NCI-H2029 (cell line): ENCODE results near the gene IL19.

Source experiments
- DNase-seq: peaks from one replicate; lab custom pipeline; 2025; lab: John Stamatoyannopoulos, UW

Gene IL19

GRCh38 chr1:206800891-206801290, 30.3 kb downstream of the IL19 start:
- DNase-seq = no peak

GRCh38 chr1:206801467-206801866, 30.9 kb downstream of the IL19 start:
- no peak for DNase-seq

GRCh38 chr1:206802401-206802800, 31.8 kb downstream of the IL19 start:
- DNase-seq = no peak

GRCh38 chr1:206803221-206803730, 32.7 kb downstream of the IL19 start:
- DNase-seq = no peak

- no peak for DNase-seq
Measured at GRCh38 chr1:206804156-206804737, 33.7 kb downstream of the IL19 start.

- no peak for DNase-seq
Measured at GRCh38 chr1:206805357-206805756, 34.8 kb downstream of the IL19 start.

GRCh38 chr1:206808615-206809014, 38.0 kb downstream of the IL19 start:
- no peak for DNase-seq

- no peak for DNase-seq
Measured at GRCh38 chr1:206809504-206810084, 39.0 kb downstream of the IL19 start.

- no peak for DNase-seq
Measured at GRCh38 chr1:206812471-206812870, 41.9 kb downstream of the IL19 start.

GRCh38 chr1:206814716-206815341, 44.3 kb downstream of the IL19 start:
- DNase-seq = peak; percentile 70

GRCh38 chr1:206816390-206817287, 46.1 kb downstream of the IL19 start:
- no peak for DNase-seq

GRCh38 chr1:206821493-206821892, 50.9 kb downstream of the IL19 start:
- DNase-seq = peak; percentile 27

GRCh38 chr1:206823727-206824126, 53.2 kb downstream of the IL19 start:
- DNase-seq = no peak

- no peak for DNase-seq
Measured at GRCh38 chr1:206824331-206824730, 53.8 kb downstream of the IL19 start.

GRCh38 chr1:206826394-206826793, 55.8 kb downstream of the IL19 start:
- DNase-seq = no peak

- DNase-seq = no peak
Measured at GRCh38 chr1:206828061-206828460, 57.5 kb downstream of the IL19 start.

- DNase-seq = no peak
Measured at GRCh38 chr1:206828765-206829164, 58.2 kb downstream of the IL19 start.

GRCh38 chr1:206829282-206829681, 58.7 kb downstream of the IL19 start:
- DNase-seq = no peak

GRCh38 chr1:206829875-206830274, 59.3 kb downstream of the IL19 start:
- no peak for DNase-seq

GRCh38 chr1:206831650-206832049, 61.1 kb downstream of the IL19 start:
- DNase-seq = no peak

GRCh38 chr1:206832352-206832880, 61.8 kb downstream of the IL19 start:
- DNase-seq = no peak

GRCh38 chr1:206833106-206833680, 62.6 kb downstream of the IL19 start:
- no peak for DNase-seq
